ENCODE data around the gene OTOS. TPM values are rescaled to one million over a fixed set of nuclear protein-coding genes. Genes with fewer than 3 reads are reported as not detected.
A peak's percentile ranks its signal among the peaks of the same experiment; 100 is the strongest.

Gene OTOS
- total and polyA plus RNA-seq, 4 donors, result not detected

DNA sequence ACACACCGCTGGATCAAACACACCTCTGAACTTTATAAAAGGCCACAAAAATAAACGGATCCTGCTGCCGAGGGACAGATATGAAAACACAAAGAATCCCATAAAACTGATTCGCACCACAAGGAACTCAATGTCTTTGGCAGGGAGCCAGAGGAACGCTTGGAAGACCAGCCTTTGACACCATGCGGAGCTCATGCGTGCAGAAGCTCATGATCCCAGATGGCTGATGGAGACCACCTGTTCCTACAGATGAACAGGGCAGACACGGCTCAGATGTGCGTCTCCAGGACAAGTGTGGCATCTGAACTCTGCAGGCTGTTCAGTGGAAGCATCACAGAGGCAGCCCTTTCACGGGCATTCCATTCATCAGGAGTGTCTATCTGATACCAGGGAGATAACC lies 29.2 kb downstream of the OTOS start:
- H3K27me3 ChIP-seq (ENCODE audit: control insufficient read depth in 4 of 4, insufficient read depth in 4 of 4, low read length in 3 of 4), result peaks cover 0 to 2% (median 0%) of the 10 kb centered on the region in 4 donors
- no peaks in the 10 kb centered on the region for H3K9me3 ChIP-seq (ENCODE audit: control insufficient read depth in 4 of 4, low read length in 3 of 4)
- H3K4me1 ChIP-seq (ENCODE audit: control insufficient read depth in 4 of 4, insufficient read depth in 4 of 4, low read length in 3 of 4), result no peaks in the 10 kb centered on the region
- H3K9ac ChIP-seq (ENCODE audit: low read depth in 1 of 2, low read length in 2 of 2), result no peak overlapping the region
- DNase-seq (ENCODE audit: low spot score), result no peak
- H3K4me3 ChIP-seq (ENCODE audit: low read depth in 1 of 3, low read length in 3 of 3), result no peak overlapping the region
- H3K27ac ChIP-seq (ENCODE audit: low read depth in 1 of 2, low read length in 2 of 2), result no peak overlapping the region
- 66% methylated on average over 10 of the region's 10 CpGs for WGBS
- TF ChIP-seq, protein P1, sequence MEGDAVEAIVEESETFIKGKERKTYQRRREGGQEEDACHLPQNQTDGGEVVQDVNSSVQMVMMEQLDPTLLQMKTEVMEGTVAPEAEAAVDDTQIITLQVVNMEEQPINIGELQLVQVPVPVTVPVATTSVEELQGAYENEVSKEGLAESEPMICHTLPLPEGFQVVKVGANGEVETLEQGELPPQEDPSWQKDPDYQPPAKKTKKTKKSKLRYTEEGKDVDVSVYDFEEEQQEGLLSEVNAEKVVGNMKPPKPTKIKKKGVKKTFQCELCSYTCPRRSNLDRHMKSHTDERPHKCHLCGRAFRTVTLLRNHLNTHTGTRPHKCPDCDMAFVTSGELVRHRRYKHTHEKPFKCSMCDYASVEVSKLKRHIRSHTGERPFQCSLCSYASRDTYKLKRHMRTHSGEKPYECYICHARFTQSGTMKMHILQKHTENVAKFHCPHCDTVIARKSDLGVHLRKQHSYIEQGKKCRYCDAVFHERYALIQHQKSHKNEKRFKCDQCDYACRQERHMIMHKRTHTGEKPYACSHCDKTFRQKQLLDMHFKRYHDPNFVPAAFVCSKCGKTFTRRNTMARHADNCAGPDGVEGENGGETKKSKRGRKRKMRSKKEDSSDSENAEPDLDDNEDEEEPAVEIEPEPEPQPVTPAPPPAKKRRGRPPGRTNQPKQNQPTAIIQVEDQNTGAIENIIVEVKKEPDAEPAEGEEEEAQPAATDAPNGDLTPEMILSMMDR (IDR thresholded peaks at IDR 0.05; ENCODE audit: low read depth, low read length, missing input control), result no peak
- TF ChIP-seq NR2F2 (IDR thresholded peaks at IDR 0.05) (no peak), ZBTB33 (IDR thresholded peaks at IDR 0.05) (no peak)
- TF ChIP-seq, protein P2, sequence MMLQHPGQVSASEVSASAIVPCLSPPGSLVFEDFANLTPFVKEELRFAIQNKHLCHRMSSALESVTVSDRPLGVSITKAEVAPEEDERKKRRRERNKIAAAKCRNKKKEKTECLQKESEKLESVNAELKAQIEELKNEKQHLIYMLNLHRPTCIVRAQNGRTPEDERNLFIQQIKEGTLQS (IDR thresholded peaks at IDR 0.05), result no peak
- no peaks in the 10 kb centered on the region for H3K36me3 ChIP-seq (ENCODE audit: control insufficient read depth in 4 of 4, insufficient read depth in 3 of 4, low read depth in 1 of 4, low read length in 3 of 4)

DNA sequence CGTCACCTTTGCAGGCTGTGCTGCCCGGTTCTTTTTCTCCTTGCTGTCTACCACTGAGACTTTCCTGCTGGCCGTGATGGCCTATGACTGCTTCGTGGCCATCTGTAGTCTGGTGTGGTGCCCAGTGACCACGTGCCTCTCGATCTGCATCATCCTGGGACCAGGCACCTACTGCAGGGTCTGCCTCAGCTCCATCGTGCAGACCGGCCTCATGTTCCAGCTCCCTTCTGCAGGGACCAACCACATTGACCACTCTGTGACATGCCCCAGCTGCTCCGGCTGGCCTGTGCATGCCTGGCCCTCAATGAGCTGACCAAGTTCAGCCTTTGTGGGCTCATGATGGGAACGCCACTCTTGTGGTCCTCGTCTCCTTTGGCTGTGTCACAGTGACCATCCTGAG lies 31.1 kb downstream of the OTOS start:
- TF ChIP-seq TAF1 (conservative IDR thresholded peaks at IDR 0.05) (no peak), FOXA1 (IDR thresholded peaks at IDR 0.05) (no peak), HNF4A (conservative IDR thresholded peaks at IDR 0.05) (no peak), RXRA (IDR thresholded peaks at IDR 0.05) (no peak), JUND (IDR thresholded peaks at IDR 0.05) (no peak)
- TF ChIP-seq, protein P2 (IDR thresholded peaks at IDR 0.05), result no peak
- TF ChIP-seq, protein P3, sequence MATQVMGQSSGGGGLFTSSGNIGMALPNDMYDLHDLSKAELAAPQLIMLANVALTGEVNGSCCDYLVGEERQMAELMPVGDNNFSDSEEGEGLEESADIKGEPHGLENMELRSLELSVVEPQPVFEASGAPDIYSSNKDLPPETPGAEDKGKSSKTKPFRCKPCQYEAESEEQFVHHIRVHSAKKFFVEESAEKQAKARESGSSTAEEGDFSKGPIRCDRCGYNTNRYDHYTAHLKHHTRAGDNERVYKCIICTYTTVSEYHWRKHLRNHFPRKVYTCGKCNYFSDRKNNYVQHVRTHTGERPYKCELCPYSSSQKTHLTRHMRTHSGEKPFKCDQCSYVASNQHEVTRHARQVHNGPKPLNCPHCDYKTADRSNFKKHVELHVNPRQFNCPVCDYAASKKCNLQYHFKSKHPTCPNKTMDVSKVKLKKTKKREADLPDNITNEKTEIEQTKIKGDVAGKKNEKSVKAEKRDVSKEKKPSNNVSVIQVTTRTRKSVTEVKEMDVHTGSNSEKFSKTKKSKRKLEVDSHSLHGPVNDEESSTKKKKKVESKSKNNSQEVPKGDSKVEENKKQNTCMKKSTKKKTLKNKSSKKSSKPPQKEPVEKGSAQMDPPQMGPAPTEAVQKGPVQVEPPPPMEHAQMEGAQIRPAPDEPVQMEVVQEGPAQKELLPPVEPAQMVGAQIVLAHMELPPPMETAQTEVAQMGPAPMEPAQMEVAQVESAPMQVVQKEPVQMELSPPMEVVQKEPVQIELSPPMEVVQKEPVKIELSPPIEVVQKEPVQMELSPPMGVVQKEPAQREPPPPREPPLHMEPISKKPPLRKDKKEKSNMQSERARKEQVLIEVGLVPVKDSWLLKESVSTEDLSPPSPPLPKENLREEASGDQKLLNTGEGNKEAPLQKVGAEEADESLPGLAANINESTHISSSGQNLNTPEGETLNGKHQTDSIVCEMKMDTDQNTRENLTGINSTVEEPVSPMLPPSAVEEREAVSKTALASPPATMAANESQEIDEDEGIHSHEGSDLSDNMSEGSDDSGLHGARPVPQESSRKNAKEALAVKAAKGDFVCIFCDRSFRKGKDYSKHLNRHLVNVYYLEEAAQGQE (IDR thresholded peaks at IDR 0.05), result no peak
- H3K9me3 ChIP-seq (ENCODE audit: control insufficient read depth in 4 of 4, low read length in 3 of 4), result no peaks in the 10 kb centered on the region
- no peaks in the 10 kb centered on the region for H3K27me3 ChIP-seq (ENCODE audit: control insufficient read depth in 4 of 4, insufficient read depth in 4 of 4, low read length in 3 of 4)
- DNase-seq (ENCODE audit: low spot score), result peak; percentile 30
- H3K4me3 ChIP-seq (ENCODE audit: low read depth in 1 of 3, low read length in 3 of 3), result no peak overlapping the region
- H3K4me1 ChIP-seq (ENCODE audit: control insufficient read depth in 4 of 4, insufficient read depth in 4 of 4, low read length in 3 of 4), result no peaks in the 10 kb centered on the region
- WGBS, result 68% methylated on average over 11 of the region's 11 CpGs
- no peak overlapping the region for H3K9ac ChIP-seq (ENCODE audit: low read depth in 1 of 2, low read length in 2 of 2)
- H3K27ac ChIP-seq (ENCODE audit: low read depth in 1 of 2, low read length in 2 of 2), result no peak overlapping the region
- no peaks in the 10 kb centered on the region for H3K36me3 ChIP-seq (ENCODE audit: control insufficient read depth in 4 of 4, insufficient read depth in 3 of 4, low read depth in 1 of 4, low read length in 3 of 4)

All from liver (tissue), 9 donors.